Measurements from ENCODE around the gene ARID1B.

The ARID1B gene

GRCh38 chr6:157113389-157113788 lies 336.2 kb downstream of the ARID1B start:
- DNase-seq (ENCODE audit: low spot score) = no peak

GRCh38 chr6:157116426-157116825 lies 339.2 kb downstream of the ARID1B start:
- DNase-seq (ENCODE audit: low spot score) = no peak
- TF ChIP-seq, protein P1, sequence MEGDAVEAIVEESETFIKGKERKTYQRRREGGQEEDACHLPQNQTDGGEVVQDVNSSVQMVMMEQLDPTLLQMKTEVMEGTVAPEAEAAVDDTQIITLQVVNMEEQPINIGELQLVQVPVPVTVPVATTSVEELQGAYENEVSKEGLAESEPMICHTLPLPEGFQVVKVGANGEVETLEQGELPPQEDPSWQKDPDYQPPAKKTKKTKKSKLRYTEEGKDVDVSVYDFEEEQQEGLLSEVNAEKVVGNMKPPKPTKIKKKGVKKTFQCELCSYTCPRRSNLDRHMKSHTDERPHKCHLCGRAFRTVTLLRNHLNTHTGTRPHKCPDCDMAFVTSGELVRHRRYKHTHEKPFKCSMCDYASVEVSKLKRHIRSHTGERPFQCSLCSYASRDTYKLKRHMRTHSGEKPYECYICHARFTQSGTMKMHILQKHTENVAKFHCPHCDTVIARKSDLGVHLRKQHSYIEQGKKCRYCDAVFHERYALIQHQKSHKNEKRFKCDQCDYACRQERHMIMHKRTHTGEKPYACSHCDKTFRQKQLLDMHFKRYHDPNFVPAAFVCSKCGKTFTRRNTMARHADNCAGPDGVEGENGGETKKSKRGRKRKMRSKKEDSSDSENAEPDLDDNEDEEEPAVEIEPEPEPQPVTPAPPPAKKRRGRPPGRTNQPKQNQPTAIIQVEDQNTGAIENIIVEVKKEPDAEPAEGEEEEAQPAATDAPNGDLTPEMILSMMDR (IDR thresholded peaks at IDR 0.05; ENCODE audit: extremely low read depth, missing control alignments) = no peak

More at GRCh38 chr6:157113389-157113788, 336.2 kb downstream of the ARID1B start:
- TF ChIP-seq, protein P1 (IDR thresholded peaks at IDR 0.05; ENCODE audit: extremely low read depth, missing control alignments) = no peak

DNA sequence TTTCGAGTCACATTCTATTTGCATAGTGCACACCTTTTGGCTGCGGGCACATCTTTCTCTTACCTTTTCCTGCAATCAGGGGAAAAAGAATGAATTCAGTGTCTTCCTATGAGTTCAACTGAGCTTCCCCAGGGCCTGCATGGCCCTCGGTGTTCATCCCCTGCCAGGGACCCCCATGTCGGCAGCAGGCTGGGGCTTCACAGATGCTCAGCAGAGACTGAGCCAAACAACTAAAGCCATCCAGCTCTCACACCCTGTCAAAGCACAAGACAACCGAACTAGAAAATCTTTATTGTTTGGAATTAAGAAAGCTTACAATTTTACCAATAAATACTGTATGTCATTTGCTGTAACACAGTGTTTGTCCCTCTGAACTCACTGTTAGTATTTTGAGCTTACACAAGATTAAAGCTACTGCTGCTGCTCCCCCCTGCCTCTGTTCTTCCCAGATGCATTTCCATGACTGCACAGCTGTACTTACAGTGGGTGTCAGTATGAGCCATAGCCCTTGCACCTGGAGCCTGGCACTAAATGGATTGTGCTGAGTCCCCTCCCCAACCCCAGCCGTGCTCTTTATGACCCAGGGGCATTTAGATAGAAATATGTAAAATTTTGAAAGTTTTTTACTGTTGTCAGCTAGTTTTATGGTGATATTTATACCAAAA lies 340.4 kb downstream of the ARID1B start:
- no peak for DNase-seq (ENCODE audit: low spot score)
- TF ChIP-seq, protein P1 (IDR thresholded peaks at IDR 0.05; ENCODE audit: extremely low read depth, missing control alignments) = no peak

DNA sequence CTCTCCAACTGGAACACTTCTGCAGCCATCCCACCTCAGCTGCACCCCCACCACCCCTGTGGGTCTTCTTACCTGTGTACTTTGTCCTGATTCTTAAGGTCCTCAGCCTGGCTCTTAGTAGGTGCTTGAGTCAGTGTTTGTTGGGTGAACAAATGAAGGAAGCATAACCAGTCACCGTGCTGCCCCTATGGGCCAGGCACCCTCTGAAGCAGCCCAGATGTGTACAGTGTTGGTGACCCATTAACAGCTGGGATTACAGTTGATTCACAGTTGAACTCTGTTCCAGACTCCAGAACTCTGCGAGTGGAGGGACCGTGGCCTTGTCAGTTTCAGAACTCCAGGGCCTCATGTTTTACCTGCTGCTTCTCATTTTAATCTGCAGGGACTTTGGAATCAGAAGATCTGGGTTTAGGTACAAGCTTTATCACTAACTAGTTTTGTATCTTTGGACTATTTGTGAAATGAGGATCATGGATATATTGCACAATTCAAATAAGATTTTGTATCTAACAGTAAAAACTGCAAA lies 342.4 kb downstream of the ARID1B start:
- no peak for DNase-seq (ENCODE audit: low spot score)

DNA sequence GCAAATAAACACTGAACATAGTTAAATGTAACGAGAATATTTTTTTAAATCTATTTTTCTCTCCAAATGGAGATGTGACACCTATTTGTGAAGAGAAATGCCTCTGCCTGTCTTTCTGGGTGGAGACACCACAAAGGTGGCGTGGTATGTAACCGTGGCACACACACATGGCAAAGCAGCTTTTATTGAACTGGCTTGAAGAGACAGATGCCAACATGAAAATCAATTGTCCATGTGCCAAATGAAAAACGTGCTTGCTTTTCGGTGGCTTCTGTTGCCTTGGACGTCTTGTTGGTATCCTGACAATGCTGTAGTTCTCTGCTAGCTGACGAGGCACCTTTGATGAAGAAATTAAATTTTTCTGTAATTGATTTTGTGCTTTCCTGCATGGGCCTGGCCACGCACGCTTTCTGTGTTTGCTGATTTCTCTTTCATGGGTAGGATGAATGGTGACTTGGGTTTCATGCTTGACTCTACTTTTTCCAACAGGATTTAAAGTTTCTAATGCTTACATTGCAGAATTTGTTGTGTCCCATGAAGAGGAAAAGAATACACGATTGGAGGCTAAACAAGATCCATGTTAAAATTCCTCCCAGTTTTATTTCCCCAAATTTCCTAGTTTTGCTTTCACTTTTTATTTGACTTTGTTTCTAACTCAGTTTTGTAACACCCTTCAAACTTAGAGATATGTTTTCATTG lies 343.5 kb downstream of the ARID1B start:
- TF ChIP-seq, protein P1 (IDR thresholded peaks at IDR 0.05; ENCODE audit: extremely low read depth, missing control alignments) = no peak
- DNase-seq (ENCODE audit: low spot score) = no peak

More for the DNA sequence above, 342.4 kb downstream of the ARID1B start:
- TF ChIP-seq, protein P1 (IDR thresholded peaks at IDR 0.05; ENCODE audit: extremely low read depth, missing control alignments) = no peak

GRCh38 chr6:157121897-157122296 lies 344.7 kb downstream of the ARID1B start:
- DNase-seq (ENCODE audit: low spot score) = no peak
- TF ChIP-seq, protein P1 (IDR thresholded peaks at IDR 0.05; ENCODE audit: extremely low read depth, missing control alignments) = no peak

GRCh38 chr6:157123234-157123633 lies 346.1 kb downstream of the ARID1B start:
- TF ChIP-seq, protein P1 (IDR thresholded peaks at IDR 0.05; ENCODE audit: extremely low read depth, missing control alignments) = no peak
- no peak for DNase-seq (ENCODE audit: low spot score)
